ENCODE data around the gene EZH2.

Gene EZH2

GRCh38 chr7:148783801-148784527 lies 100.1 kb downstream of the EZH2 start:
- H3K36me3 ChIP-seq (replicated peaks): peaks cover 36% of the 10 kb centered on the region
- DNase-seq (ENCODE audit: low spot score in 2 of 2): no peak
- in situ Hi-C loops (cut with MboI; ENCODE audit: low sequenced_read_pairs): no loop called here

GRCh38 chr7:148782757-148783456 lies 101.2 kb downstream of the EZH2 start:
- in situ Hi-C loops (cut with MboI; ENCODE audit: low sequenced_read_pairs): no loop called here
- Histone ChIP-seq H3K36me3 (replicated peaks) (peaks cover 33% of the 10 kb centered on the region), H3K4me3 (no peak overlapping the region), H3K9me3 (no peaks in the 10 kb centered on the region), H3K27me3 (ENCODE audit: low read depth) (no peaks in the 10 kb centered on the region), H3K4me1 (no peaks in the 10 kb centered on the region)
- no peak for DNase-seq (ENCODE audit: low spot score in 2 of 2)

More at GRCh38 chr7:148783801-148784527, 100.1 kb downstream of the EZH2 start:
- no peaks in the 10 kb centered on the region for H3K27me3 ChIP-seq (ENCODE audit: low read depth)
- no peak overlapping the region for H3K4me3 ChIP-seq
- H3K9me3 ChIP-seq: no peaks in the 10 kb centered on the region
- H3K4me1 ChIP-seq: no peaks in the 10 kb centered on the region

- DNase-seq (ENCODE audit: low spot score in 2 of 2): no peak
- Histone ChIP-seq H3K4me3 (no peak overlapping the region), H3K4me1 (no peaks in the 10 kb centered on the region), H3K27me3 (ENCODE audit: low read depth) (no peaks in the 10 kb centered on the region), H3K36me3 (replicated peaks) (peaks cover 34% of the 10 kb centered on the region), H3K9me3 (no peaks in the 10 kb centered on the region)
- in situ Hi-C loops (cut with MboI; ENCODE audit: low sequenced_read_pairs): no loop called here
Measured at GRCh38 chr7:148774471-148774870, 109.6 kb downstream of the EZH2 start.

- Histone ChIP-seq H3K9me3 (no peaks in the 10 kb centered on the region), H3K36me3 (replicated peaks) (peaks cover 30% of the 10 kb centered on the region), H3K4me3 (no peak overlapping the region), H3K4me1 (no peaks in the 10 kb centered on the region), H3K27me3 (ENCODE audit: low read depth) (no peaks in the 10 kb centered on the region)
- in situ Hi-C loops (cut with MboI; ENCODE audit: low sequenced_read_pairs): no loop called here
- DNase-seq (ENCODE audit: low spot score in 2 of 2): no peak
Measured at GRCh38 chr7:148773334-148773733, 110.8 kb downstream of the EZH2 start.

- in situ Hi-C loops (cut with MboI; ENCODE audit: low sequenced_read_pairs): no loop called here
- Histone ChIP-seq H3K36me3 (replicated peaks) (peaks cover 32% of the 10 kb centered on the region), H3K27me3 (ENCODE audit: low read depth) (no peaks in the 10 kb centered on the region), H3K4me3 (no peak overlapping the region), H3K4me1 (no peaks in the 10 kb centered on the region), H3K9me3 (no peaks in the 10 kb centered on the region)
- DNase-seq (ENCODE audit: low spot score in 2 of 2): no peak
Measured at GRCh38 chr7:148772297-148773089, 111.6 kb downstream of the EZH2 start.

- H3K9me3 ChIP-seq: no peaks in the 10 kb centered on the region
- in situ Hi-C loops (cut with MboI; ENCODE audit: low sequenced_read_pairs): no loop called here
- H3K27me3 ChIP-seq (ENCODE audit: low read depth): no peaks in the 10 kb centered on the region
- H3K36me3 ChIP-seq (replicated peaks): peaks cover 36% of the 10 kb centered on the region
- no peak for DNase-seq (ENCODE audit: low spot score in 2 of 2)
- H3K4me1 ChIP-seq: no peaks in the 10 kb centered on the region
- H3K4me3 ChIP-seq: no peak overlapping the region
Measured at GRCh38 chr7:148770004-148770403, 114.1 kb downstream of the EZH2 start.

- Histone ChIP-seq H3K4me3 (no peak overlapping the region), H3K27me3 (ENCODE audit: low read depth) (no peaks in the 10 kb centered on the region), H3K4me1 (no peaks in the 10 kb centered on the region), H3K36me3 (replicated peaks) (peaks cover 35% of the 10 kb centered on the region), H3K9me3 (no peaks in the 10 kb centered on the region)
- DNase-seq (ENCODE audit: low spot score in 2 of 2): no peak
- in situ Hi-C loops (cut with MboI; ENCODE audit: low sequenced_read_pairs): no loop called here
Measured at GRCh38 chr7:148763622-148764021, 120.5 kb downstream of the EZH2 start.

- DNase-seq (ENCODE audit: low spot score in 2 of 2): no peak
- Histone ChIP-seq H3K9me3 (no peaks in the 10 kb centered on the region), H3K36me3 (replicated peaks) (peaks cover 24% of the 10 kb centered on the region), H3K4me1 (no peaks in the 10 kb centered on the region), H3K4me3 (no peak overlapping the region), H3K27me3 (ENCODE audit: low read depth) (no peaks in the 10 kb centered on the region)
- in situ Hi-C loops (cut with MboI; ENCODE audit: low sequenced_read_pairs): no loop called here
Measured at GRCh38 chr7:148761499-148762278, 122.4 kb downstream of the EZH2 start.
